Stimulated activated CD4-positive, alpha-beta T cell treated with anti-CD3 and anti-CD28 coated beads, TNF-alpha, amount 100 ng/mL, for 48 hours (primary cell): Measurements from ENCODE around the gene PLXDC2.
"Not testable (repeated sequence)": the region's sequence is repeated elsewhere in the genome, so short reads cannot be mapped to it uniquely, and the experiment has no call there.

Experiments used
- DNase-seq, 3 donors: peaks; one replicate each; pipeline ENCODE4 v3.0.0-alpha.2; 2020; ENCODE audit warnings: low read depth in 3 of 3

PLXDC2 gene

GRCh38 chr10:20041931-20042330 lies 225.7 kb downstream of the PLXDC2 start:
- no peak for DNase-seq

- DNase-seq, result not testable (repeated sequence)
Measured at GRCh38 chr10:20045100-20045499, 228.9 kb downstream of the PLXDC2 start.

GRCh38 chr10:20048161-20048560 lies 231.9 kb downstream of the PLXDC2 start:
- no peak for DNase-seq

GRCh38 chr10:20058135-20058534 lies 241.9 kb downstream of the PLXDC2 start:
- DNase-seq, result no peak

- DNase-seq, result no peak
Measured at GRCh38 chr10:20059084-20059835, 243.0 kb downstream of the PLXDC2 start.

- DNase-seq, result no peak
Measured at GRCh38 chr10:20065814-20066213, 249.6 kb downstream of the PLXDC2 start.

- no peak for DNase-seq
Measured at GRCh38 chr10:20073167-20073566, 256.9 kb downstream of the PLXDC2 start.

GRCh38 chr10:20075713-20076112 lies 259.5 kb downstream of the PLXDC2 start:
- no peak for DNase-seq

- no peak for DNase-seq
Measured at GRCh38 chr10:20084451-20084850, 268.2 kb downstream of the PLXDC2 start.

GRCh38 chr10:20085115-20085514 lies 268.9 kb downstream of the PLXDC2 start:
- no peak for DNase-seq

- no peak for DNase-seq
Measured at GRCh38 chr10:20087353-20087752, 271.1 kb downstream of the PLXDC2 start.

GRCh38 chr10:20088061-20088701 lies 271.9 kb downstream of the PLXDC2 start:
- no peak for DNase-seq

GRCh38 chr10:20089879-20090278 lies 273.6 kb downstream of the PLXDC2 start:
- DNase-seq, result no peak

- no peak for DNase-seq
Measured at GRCh38 chr10:20090831-20091230, 274.6 kb downstream of the PLXDC2 start.

- no peak for DNase-seq
Measured at GRCh38 chr10:20091698-20092097, 275.5 kb downstream of the PLXDC2 start.

GRCh38 chr10:20093600-20093999 lies 277.4 kb downstream of the PLXDC2 start:
- no peak for DNase-seq

- DNase-seq, result no peak
Measured at GRCh38 chr10:20094226-20094976, 278.2 kb downstream of the PLXDC2 start.

GRCh38 chr10:20100171-20100570 lies 283.9 kb downstream of the PLXDC2 start:
- DNase-seq, result no peak

GRCh38 chr10:20105236-20105635 lies 289.0 kb downstream of the PLXDC2 start:
- DNase-seq, result no peak

- no peak for DNase-seq
Measured at GRCh38 chr10:20105931-20106330, 289.7 kb downstream of the PLXDC2 start.

GRCh38 chr10:20108021-20108420 lies 291.8 kb downstream of the PLXDC2 start:
- no peak for DNase-seq

- no peak for DNase-seq
Measured at GRCh38 chr10:20109613-20110012, 293.4 kb downstream of the PLXDC2 start.
